Testis (tissue), 2 donors: ENCODE results near the gene NDUFV3.

Source experiments
- CTCF ChIP-seq, 3 experiments: fragments of 450-650 bp in 2 of 3; fragments of 200-600 bp in 1 of 3; sonication (generic) in 1 of 3; IDR thresholded peaks; one replicate each; pipeline ENCODE4 v1.5.1; 2016 to 2019; ENCODE audit warnings: antibody characterized with exemption in 3 of 3, mild to moderate bottlenecking in 2 of 3, moderate library complexity in 1 of 3
- POLR2A ChIP-seq: fragments of 450-650 bp; IDR thresholded peaks from one replicate; pipeline ENCODE4 v1.6.1; 2017; ENCODE audit warnings: antibody characterized with exemption, mild to moderate bottlenecking, moderate library complexity

- TF ChIP-seq CTCF (IDR thresholded peaks at IDR 0.05) (no peak), POLR2A (no peak)
Measured at GRCh38 chr21:42852925-42853570, 40.1 kb upstream of the NDUFV3 start.
